LNCAP (cell line): Measurements from ENCODE around the gene SLC9A3.

Experiments used
- CTCF ChIP-seq: fragments of 450-650 bp; IDR thresholded peaks from 2 replicates; pipeline ENCODE4 v1.5.1; 2017; ENCODE audit warnings: mild to moderate bottlenecking

The SLC9A3 gene

GRCh38 chr5:424301-425110, 99.7 kb downstream of the SLC9A3 start:
- no peak for TF ChIP-seq CTCF

- no peak for TF ChIP-seq CTCF
Measured at GRCh38 chr5:423626-424261, 100.5 kb downstream of the SLC9A3 start.

- TF ChIP-seq CTCF: no peak
Measured at GRCh38 chr5:423233-423565, 101.0 kb downstream of the SLC9A3 start.

- no peak for TF ChIP-seq CTCF
Measured at GRCh38 chr5:422323-423232, 101.7 kb downstream of the SLC9A3 start.

- no peak for TF ChIP-seq CTCF
Measured at GRCh38 chr5:421901-422300, 102.3 kb downstream of the SLC9A3 start.

GRCh38 chr5:421287-421880, 102.9 kb downstream of the SLC9A3 start:
- TF ChIP-seq CTCF: no peak

- TF ChIP-seq CTCF: no peak
Measured at GRCh38 chr5:420632-421286, 103.5 kb downstream of the SLC9A3 start.
